CD4-positive, alpha-beta T cell treated with Interleukin-17A for 4 hours (primary cell): ENCODE data around the gene MGP.

Source experiments
- DNase-seq: peaks from one replicate; pipeline ENCODE4 v3.0.0-alpha.2; 2020; ENCODE audit warnings: mixed read lengths

The MGP gene

DNA sequence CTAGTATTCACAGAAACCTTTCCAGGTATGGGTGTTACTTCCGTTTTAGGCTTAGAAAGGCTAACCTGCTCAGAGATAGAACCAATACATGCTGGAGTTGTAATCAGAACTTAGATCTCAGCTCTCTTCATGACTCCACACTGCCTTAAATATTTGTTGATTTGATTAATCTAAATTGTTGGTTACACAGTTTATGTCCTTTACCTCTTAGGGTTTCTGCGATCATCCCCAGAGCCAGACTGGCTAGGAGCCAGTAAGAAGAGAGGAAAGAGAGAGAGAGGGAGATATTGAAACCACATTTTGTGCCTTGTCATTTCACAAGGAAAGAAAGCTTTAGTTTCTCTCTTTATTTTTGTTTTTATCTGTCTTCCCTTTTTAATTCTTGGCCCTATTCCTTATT is 16.8 kb upstream of the MGP start:
- DNase-seq: no peak

- no peak for DNase-seq
Measured at GRCh38 chr12:14901228-14901562, 15.5 kb upstream of the MGP start.

- DNase-seq: no peak
Measured at GRCh38 chr12:14900521-14901227, 15.0 kb upstream of the MGP start.

- DNase-seq: no peak
Measured at GRCh38 chr12:14896521-14897169, 11.0 kb upstream of the MGP start.

GRCh38 chr12:14893506-14894250 is 8.0 kb upstream of the MGP start:
- DNase-seq: no peak

DNA sequence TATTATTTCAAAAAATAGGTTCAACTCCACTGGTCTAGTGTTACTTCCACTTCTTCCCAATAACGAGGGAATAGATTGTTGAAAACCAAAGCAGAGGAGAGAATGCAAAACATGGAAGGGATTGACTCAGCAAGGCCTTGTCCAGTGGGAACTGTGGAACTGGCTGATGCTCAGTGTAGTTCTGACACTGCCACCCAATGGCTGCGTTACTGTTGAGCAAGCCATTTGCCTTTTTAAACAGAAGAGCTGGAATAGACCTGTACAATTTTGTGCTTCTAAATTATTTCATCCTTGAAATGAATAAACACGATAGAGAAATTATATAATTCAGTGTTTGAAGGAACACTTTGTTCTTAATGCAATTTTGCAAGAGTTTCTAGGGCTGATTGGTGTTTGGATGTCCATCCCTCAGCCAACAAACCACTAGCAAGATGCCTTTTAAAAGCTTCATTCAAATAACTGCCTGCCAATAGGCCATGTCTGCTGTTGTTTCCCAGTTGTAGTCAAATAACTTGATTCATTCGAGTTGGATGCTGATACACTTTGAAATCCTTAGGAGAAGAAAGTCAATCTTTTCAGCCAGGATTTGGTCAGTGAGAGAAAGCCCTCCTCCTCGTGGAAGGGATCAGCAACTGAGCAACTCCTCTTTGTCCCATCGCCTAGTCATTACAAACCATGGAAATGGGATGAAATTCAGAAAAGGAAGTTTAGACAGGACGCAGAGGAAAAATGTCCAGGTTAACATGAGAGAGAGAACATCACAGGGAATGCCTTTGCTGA is 7.3 kb upstream of the MGP start:
- no peak for DNase-seq

DNA sequence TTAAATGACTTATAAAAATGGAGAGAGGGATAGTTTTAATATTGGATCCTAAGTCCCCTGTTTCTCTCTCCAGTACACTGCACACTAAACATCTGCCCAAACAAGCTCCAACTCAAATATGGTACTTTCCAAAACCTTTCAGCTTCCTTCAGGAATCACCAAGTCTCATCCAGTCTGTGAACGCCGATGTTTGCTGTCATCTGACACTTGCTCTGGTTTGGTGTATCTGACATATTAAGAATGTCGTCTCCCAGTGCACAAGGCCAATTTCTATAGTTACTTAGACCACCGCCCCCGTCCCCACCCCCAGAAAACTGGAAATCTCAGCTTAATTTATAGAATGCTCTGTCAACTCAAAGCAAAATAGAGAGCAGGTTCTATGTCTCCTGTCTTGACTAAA is 5.0 kb upstream of the MGP start:
- no peak for DNase-seq

GRCh38 chr12:14886271-14886670 is 617 bp upstream of the MGP start:
- DNase-seq: no peak

DNA sequence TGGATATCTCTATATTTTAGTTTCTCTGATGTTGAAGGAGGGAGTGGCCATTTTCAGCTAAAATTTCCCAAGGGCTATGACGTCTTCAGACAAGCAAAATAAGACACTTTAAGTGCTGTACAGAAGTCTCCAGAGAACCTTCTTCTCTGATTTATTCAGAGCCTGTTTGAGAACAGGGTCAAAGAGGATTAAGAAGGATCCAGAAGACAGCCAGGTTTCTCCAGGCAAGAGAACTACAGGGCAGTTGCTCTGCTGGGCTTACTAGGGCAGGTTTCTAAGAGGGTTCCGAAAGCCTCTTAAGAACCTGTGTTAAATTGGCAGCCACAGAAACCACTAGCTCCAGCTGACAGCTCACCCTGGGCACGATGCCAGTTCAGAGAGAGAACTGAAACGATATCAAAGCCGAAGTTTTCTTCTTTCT is 1.2 kb downstream of the MGP start:
- peak; percentile 91 for DNase-seq

- no peak for DNase-seq
Measured at GRCh38 chr12:14883686-14884085, 2.0 kb downstream of the MGP start.

DNA sequence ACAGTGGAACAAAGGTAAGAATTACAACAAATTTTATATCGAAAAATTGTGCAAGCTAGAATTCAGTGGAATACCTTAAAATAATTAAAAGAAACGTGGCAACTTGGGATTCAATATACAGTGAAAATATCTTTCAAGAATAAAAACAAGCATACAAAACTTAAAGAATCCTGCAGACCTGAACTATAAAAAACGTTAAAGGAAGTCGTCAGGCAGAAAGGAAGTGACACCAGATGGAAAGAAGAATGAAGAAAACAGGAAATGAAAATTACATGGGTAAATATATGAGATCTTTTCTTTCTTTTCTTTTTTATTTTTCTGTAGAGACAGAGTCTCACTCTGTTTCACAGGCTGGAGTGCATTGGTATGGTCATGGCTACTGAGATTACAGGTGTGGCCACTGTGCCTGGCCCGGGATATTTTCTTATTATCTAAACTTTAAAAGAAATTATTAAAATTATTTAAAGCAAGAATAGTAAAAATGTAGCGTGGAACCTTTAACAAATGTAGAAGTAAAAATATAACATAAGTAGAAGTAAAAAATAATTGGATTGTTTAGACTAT is 4.7 kb downstream of the MGP start:
- DNase-seq: no peak

DNA sequence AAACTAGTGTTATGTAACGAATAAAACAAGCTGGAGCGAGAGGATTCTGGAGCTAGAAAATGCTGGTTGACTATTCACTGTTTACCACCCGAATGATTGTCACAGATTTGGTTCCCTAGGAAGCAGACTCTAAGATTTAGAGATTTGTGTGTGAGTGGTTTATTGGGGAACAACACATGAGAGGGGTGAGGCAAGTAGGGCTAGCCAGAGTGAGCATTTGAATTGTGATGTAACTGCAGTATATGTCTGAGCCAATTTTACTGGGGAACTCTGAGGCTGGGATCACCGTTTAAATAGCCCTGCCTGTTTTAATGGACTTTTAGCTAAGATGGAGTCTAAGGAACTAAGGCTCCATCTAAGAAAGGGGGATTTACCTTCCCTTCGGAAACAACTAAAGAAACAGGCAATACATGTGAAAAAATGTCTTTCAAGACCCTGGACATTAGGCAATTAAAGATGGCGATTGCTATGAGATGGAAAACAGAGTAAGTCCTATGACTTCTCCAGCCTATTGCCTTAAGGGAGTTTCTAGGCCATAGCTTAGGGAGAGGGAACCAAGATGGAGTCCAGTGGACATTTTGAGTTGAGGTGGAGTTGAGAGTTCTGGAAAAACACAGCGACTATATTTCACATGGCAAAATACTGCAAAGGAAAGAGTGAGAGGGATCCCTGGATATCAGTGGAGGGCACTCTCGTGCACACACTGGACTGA is 6.3 kb downstream of the MGP start:
- no peak for DNase-seq

DNA sequence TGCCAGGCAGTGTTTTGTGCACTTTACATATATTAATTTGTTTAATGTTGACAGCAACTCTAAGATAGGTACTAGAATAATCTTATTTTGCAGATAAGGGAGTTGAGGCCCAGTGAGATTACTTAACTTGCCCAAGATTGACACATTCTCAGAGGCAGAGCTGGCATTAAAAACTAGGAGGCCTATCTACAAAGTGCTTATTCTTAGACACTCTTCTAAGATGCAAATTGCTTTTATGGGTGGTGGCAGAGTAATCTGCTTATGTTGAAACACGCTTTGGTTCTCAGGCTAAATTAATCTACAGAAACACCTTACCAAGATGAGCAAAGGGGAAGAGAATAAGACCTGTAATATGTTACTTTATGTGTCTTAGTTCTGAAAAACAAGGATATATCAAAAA is 7.2 kb downstream of the MGP start:
- DNase-seq: no peak

GRCh38 chr12:14876833-14877232 is 8.8 kb downstream of the MGP start:
- no peak for DNase-seq

DNA sequence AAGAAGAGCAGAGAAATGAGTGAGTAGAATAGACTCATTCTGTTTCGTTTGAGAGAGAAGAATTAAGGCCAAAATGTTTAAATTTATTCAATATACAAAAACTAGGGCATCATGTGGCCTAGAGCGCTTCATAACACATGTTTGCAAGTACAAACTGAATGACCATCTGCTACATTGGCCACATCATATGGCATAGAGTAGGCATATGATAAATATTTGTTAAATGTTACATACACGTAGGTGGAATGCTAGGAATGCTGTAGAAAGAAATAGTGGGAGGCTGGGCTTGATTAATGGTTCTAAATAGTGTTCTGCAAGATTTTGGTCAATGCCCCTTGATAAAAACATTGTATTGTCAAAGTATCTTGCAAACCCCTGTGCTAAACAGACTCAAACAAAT is 10.8 kb downstream of the MGP start:
- no peak for DNase-seq

DNA sequence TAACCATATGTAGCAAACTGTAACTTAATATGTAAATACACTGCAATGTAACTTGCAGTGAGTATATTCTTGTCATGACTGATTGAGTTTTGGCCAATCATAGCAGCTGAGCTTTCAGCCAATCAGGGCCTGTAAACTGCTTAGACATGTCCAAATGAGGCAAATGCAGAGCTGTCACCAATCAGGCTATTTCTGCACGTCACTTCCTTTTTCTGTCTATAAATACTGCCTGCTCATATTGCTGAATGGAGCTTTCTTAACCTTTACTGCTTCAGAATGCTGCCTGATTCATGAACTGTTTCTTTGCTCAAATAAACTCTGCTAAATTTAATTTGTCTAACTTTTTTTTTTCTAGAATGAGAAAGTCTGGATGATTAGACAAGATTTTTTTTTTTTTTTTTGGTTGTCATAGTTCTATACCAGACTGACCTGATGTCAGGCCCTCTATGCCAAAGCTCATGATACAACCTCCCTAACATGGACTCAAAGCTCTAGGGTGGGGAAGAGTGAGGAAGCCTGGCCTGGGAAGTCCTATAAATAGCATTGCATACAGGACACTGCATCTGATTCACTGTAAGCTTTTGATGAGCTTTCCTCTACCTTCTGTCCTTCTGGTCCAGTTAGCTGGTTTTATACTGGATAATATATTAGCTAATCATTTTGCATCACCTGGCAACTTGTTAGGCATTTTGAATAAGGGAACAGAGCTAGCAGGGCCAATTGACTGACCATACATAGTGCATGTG is 12.0 kb downstream of the MGP start:
- no peak for DNase-seq

DNA sequence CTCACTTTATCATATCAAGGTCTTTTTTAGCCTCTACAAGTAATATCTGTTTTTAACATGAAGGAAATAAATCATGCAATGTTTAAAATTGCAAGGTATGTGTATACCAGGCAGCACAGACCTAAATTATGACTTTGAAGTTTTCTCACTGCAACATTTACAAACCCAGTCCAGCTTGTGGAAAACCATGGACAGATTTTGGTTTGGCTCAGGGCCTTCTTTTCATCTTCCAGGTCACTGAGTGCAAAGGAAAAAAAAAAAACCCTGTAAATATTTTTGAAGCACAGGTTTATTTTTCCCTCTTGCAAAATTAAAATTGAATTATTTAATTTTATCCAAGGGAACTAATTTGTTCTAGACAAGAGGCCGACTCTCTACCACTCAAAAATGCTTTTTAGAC is 13.8 kb downstream of the MGP start:
- DNase-seq: no peak

- DNase-seq: no peak
Measured at GRCh38 chr12:14871247-14871646, 14.4 kb downstream of the MGP start.

DNA sequence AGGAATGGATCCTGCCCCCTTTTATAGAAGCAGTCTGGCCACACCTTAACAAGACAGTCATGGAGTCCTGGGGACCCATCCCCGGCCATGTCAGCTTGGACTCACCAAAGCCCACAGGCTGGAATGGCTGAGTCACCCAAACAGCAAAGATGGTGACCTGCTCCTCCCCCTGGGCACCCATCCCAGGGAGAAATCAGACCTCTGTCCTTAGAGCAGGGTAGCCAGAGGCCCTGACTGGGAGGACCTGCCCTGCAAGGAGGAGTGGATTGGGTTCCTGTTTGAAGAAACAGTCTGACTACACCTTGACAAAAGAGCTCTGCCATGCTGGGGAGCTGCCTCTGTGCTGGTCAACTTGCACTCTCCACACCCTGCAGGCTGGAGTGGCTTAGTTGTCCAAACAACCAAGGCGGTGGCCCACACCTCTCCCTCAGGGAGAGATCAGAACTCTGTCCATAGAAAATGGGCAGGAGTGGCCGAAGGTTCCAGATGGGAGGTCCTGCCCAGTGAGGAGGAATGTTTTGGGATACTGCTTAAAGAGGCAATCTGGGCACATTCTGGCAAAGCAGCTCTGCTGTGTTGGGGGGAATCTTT is 16.6 kb downstream of the MGP start:
- DNase-seq: no peak

- DNase-seq: no peak
Measured at GRCh38 chr12:14860490-14860889, 25.2 kb downstream of the MGP start.

GRCh38 chr12:14858513-14858912 is 27.1 kb downstream of the MGP start:
- DNase-seq: no peak
